ENCODE measurements around the gene HS3ST6. TPM values are rescaled to one million over a fixed set of nuclear protein-coding genes. Genes with fewer than 3 reads are reported as not detected.
A peak's percentile ranks its signal among the peaks of the same experiment; 100 is the strongest.

Gene HS3ST6
- total and polyA plus RNA-seq, 9 of the 15 experiments (the other 6 are each of a cell fraction or from before 2014, with no cell fraction given): not detected

GRCh38 chr16:1944612-1945199, 26.5 kb upstream of the HS3ST6 start:
- Histone ChIP-seq H3K9me1 (ENCODE audit: control insufficient read depth, insufficient read depth, low read length) (peaks cover 8% of the 10 kb centered on the region), H3K79me2 (ENCODE audit: control insufficient read depth, insufficient read depth, low read length) (peaks cover 20% of the 10 kb centered on the region), H3K4me2 (ENCODE audit: insufficient read depth, low read length) (peak overlapping the region; percentile 80; the same call in 1 of the 2 replicates), H4K20me1 (replicated peaks; ENCODE audit: control insufficient read depth, insufficient read depth, low read length) (peaks cover 7% of the 10 kb centered on the region), H3K4me1 (replicated peaks in 1 of 2; ENCODE audit: control insufficient read depth in 2 of 2, insufficient read depth in 2 of 2, low read length in 2 of 2) (peaks cover 29 to 72% of the 10 kb centered on the region in 2 experiments), H3K27me3 (ENCODE audit: control insufficient read depth in 2 of 2, insufficient read depth in 2 of 2, low read length in 2 of 2) (no peaks in the 10 kb centered on the region), H3K9me3 (replicated peaks; ENCODE audit: control insufficient read depth, insufficient read depth, low read depth, low read length) (no peaks in the 10 kb centered on the region), H3K4me3 (no peak overlapping the region), H2AFZ (ENCODE audit: low read depth, low read length) (no peak overlapping the region), H3K9ac (ENCODE audit: insufficient read depth in 1 of 2, low read depth in 2 of 2, low read length in 2 of 2) (no peak overlapping the region), H3K36me3 (ENCODE audit: control insufficient read depth, insufficient read depth, low read length) (peaks cover 15% of the 10 kb centered on the region; the same call in 1 of the 3 replicates), H3K27ac (ENCODE audit: extremely low read depth, low read depth, low read length) (no peak overlapping the region)
- FAIRE-seq (no peak), ATAC-seq (no peak), DNase-seq (ENCODE audit: extremely low read depth in 1 of 4, low spot score in 3 of 4) (peak in 1 of 4 experiments; percentile 35)
- no TSS peak for BruUV-seq (replicated peaks)
- TF ChIP-seq RBM22 (IDR thresholded peaks at IDR 0.05; ENCODE audit: low read depth, low read length, poor library complexity, severe bottlenecking) (no peak), ATF3 (IDR thresholded peaks at IDR 0.05) (no peak), ATF3 (CRISPR knock-in tag; conservative IDR thresholded peaks at IDR 0.05) (no peak), BRF2 (IDR thresholded peaks at IDR 0.05; ENCODE audit: borderline replicate concordance, insufficient read depth, insufficient read length) (no peak), ATF1 (CRISPR knock-in tag; IDR thresholded peaks at IDR 0.05) (no peak), ATF1 (tag; IDR thresholded peaks at IDR 0.05) (0 out of 2 replicates have a peak, but pooled peaks have one; percentile 8), ZNF436 (CRISPR knock-in tag; IDR thresholded peaks at IDR 0.05) (no peak), ESRRB (CRISPR knock-in tag; IDR thresholded peaks at IDR 0.05; ENCODE audit: borderline replicate concordance) (no peak), ATF7 (IDR thresholded peaks at IDR 0.05) (0 out of 2 replicates have a peak, but pooled peaks have one; percentile 3), ZNF780A (CRISPR knock-in tag; IDR thresholded peaks at IDR 0.05) (no peak), ZNF324 (CRISPR knock-in tag; IDR thresholded peaks at IDR 0.05) (no peak)
- 27% methylated on average over 21 of the region's 21 CpGs for WGBS (ENCODE audit: insufficient coverage, low coverage, missing lambda C conversion rate)
- intact Hi-C loops (cut with micrococcal nuclease) (no loop called here), in situ Hi-C loops (cut with MboI) (no loop called here)
- POLR2A ChIA-PET: interaction anchor here (0.7 to 2.9 kb wide), 7 partner anchors 8 to 210 kb away, joined by 3 to 28 read pairs (median 8); partner anchors contain the start of genes RPS2 and TRAF7
- CTCF ChIA-PET (ENCODE audit: low intra/inter-chr PET ratio): no interaction called here
